ENCODE data around the gene AGAP1.

Gene AGAP1

GRCh38 chr2:235930701-235931100 lies 436.9 kb downstream of the AGAP1 start:
- Histone ChIP-seq H3K27ac (ENCODE audit: low read length) (no peak overlapping the region), H3K27me3 (ENCODE audit: control insufficient read depth, insufficient read depth, low read length) (no peaks in the 10 kb centered on the region), H3K36me3 (ENCODE audit: control insufficient read depth, insufficient read depth, low read length) (no peaks in the 10 kb centered on the region), H3K9me3 (ENCODE audit: control insufficient read depth, insufficient read depth, low read length) (no peaks in the 10 kb centered on the region), H3K4me3 (ENCODE audit: low read length) (no peak overlapping the region), H3K4me1 (ENCODE audit: control insufficient read depth, insufficient read depth, low read length) (no peaks in the 10 kb centered on the region)
- DNase-seq (ENCODE audit: low read depth, low spot score), result no peak
- WGBS (ENCODE audit: insufficient coverage, insufficient read length), result no CpG with 5 or more reads among the region's 19 CpGs

DNA sequence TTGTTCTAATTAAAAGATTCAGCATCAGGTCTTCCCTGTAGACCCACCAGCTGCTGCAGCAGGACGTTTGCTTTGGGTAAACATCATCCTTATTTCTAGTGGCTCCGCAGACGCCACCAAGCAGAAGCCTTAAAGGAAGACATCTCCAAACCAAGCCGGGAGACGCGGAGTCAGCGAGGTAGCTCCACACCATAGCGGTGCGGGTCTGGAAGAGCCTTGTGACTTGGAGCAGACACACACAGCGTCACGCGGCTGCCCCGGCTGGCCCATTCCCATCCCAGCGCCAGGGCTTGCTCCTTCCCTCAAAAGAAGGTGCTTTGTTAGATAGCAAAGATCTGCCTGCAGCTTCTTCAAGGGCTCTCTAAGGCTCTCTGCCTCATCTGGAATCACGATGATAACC lies 437.8 kb downstream of the AGAP1 start:
- H3K4me1 ChIP-seq (ENCODE audit: control insufficient read depth, insufficient read depth, low read length), result no peaks in the 10 kb centered on the region
- DNase-seq (ENCODE audit: low read depth, low spot score), result no peak
- no peaks in the 10 kb centered on the region for H3K36me3 ChIP-seq (ENCODE audit: control insufficient read depth, insufficient read depth, low read length)
- WGBS (ENCODE audit: insufficient coverage, insufficient read length), result no CpG with 5 or more reads among the region's 15 CpGs
- H3K27me3 ChIP-seq (ENCODE audit: control insufficient read depth, insufficient read depth, low read length), result no peaks in the 10 kb centered on the region
- H3K4me3 ChIP-seq (ENCODE audit: low read length), result no peak overlapping the region
- H3K27ac ChIP-seq (ENCODE audit: low read length), result no peak overlapping the region
- H3K9me3 ChIP-seq (ENCODE audit: control insufficient read depth, insufficient read depth, low read length), result no peaks in the 10 kb centered on the region

DNA sequence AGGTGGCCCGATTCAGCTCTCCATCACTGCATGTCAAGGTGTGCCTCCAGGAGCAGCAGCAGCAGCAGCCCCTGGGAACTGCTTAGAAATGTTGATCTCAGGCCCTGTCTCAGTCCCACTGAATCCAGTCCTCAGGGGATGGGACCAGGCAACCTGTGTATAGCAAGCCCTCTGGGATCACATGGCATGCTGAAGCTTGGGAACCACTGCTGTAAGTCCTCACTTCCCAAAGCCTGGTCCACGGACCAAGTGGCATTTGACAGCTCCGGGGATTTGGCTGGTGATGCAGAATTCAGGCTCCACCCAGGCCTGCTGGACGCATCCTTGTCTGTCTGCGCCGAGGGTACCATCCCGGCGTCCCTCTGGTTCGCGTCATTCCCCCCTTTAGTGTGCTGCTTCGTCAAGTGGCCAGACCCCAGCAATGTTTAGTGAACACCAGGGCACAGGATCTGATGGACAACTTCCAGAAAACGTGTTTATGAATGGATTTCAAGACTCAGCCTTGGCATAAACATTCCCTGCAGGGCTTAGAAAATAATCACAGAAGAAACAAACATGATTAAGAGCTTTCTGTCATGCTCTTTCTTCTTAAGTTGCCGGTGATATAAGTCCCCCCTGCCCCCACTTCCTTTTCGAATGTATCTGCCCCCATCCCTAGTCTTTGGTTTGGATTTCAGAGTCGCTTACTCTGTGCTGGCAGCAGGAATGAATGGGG lies 440.4 kb downstream of the AGAP1 start:
- DNase-seq (ENCODE audit: low read depth, low spot score), result no peak
- Histone ChIP-seq H3K9me3 (ENCODE audit: control insufficient read depth, insufficient read depth, low read length) (no peaks in the 10 kb centered on the region), H3K36me3 (ENCODE audit: control insufficient read depth, insufficient read depth, low read length) (no peaks in the 10 kb centered on the region), H3K27me3 (ENCODE audit: control insufficient read depth, insufficient read depth, low read length) (no peaks in the 10 kb centered on the region), H3K27ac (ENCODE audit: low read length) (no peak overlapping the region), H3K4me1 (ENCODE audit: control insufficient read depth, insufficient read depth, low read length) (no peaks in the 10 kb centered on the region), H3K4me3 (ENCODE audit: low read length) (no peak overlapping the region)
- WGBS (ENCODE audit: insufficient coverage, insufficient read length), result no CpG with 5 or more reads among the region's 15 CpGs

GRCh38 chr2:235934774-235935484 lies 441.1 kb downstream of the AGAP1 start:
- DNase-seq (ENCODE audit: low read depth, low spot score), result no peak
- WGBS (ENCODE audit: insufficient coverage, insufficient read length), result no CpG with 5 or more reads among the region's 16 CpGs
- no peak overlapping the region for H3K4me3 ChIP-seq (ENCODE audit: low read length)
- no peaks in the 10 kb centered on the region for H3K36me3 ChIP-seq (ENCODE audit: control insufficient read depth, insufficient read depth, low read length)
- H3K27me3 ChIP-seq (ENCODE audit: control insufficient read depth, insufficient read depth, low read length), result no peaks in the 10 kb centered on the region
- H3K4me1 ChIP-seq (ENCODE audit: control insufficient read depth, insufficient read depth, low read length), result no peaks in the 10 kb centered on the region
- H3K27ac ChIP-seq (ENCODE audit: low read length), result no peak overlapping the region
- H3K9me3 ChIP-seq (ENCODE audit: control insufficient read depth, insufficient read depth, low read length), result no peaks in the 10 kb centered on the region

GRCh38 chr2:235935773-235936172 lies 441.9 kb downstream of the AGAP1 start:
- no CpG with 5 or more reads among the region's 13 CpGs for WGBS (ENCODE audit: insufficient coverage, insufficient read length)
- Histone ChIP-seq H3K36me3 (ENCODE audit: control insufficient read depth, insufficient read depth, low read length) (no peaks in the 10 kb centered on the region), H3K4me3 (ENCODE audit: low read length) (no peak overlapping the region), H3K4me1 (ENCODE audit: control insufficient read depth, insufficient read depth, low read length) (no peaks in the 10 kb centered on the region), H3K27ac (ENCODE audit: low read length) (no peak overlapping the region), H3K9me3 (ENCODE audit: control insufficient read depth, insufficient read depth, low read length) (no peaks in the 10 kb centered on the region), H3K27me3 (ENCODE audit: control insufficient read depth, insufficient read depth, low read length) (no peaks in the 10 kb centered on the region)
- DNase-seq (ENCODE audit: low read depth, low spot score), result no peak

- peak; percentile 35 for DNase-seq (ENCODE audit: low read depth, low spot score)
- WGBS (ENCODE audit: insufficient coverage, insufficient read length), result no CpG with 5 or more reads among the region's 8 CpGs
- H3K27ac ChIP-seq (ENCODE audit: low read length), result no peak overlapping the region
- H3K4me3 ChIP-seq (ENCODE audit: low read length), result no peak overlapping the region
- H3K36me3 ChIP-seq (ENCODE audit: control insufficient read depth, insufficient read depth, low read length), result no peaks in the 10 kb centered on the region
- no peaks in the 10 kb centered on the region for H3K4me1 ChIP-seq (ENCODE audit: control insufficient read depth, insufficient read depth, low read length)
- no peaks in the 10 kb centered on the region for H3K27me3 ChIP-seq (ENCODE audit: control insufficient read depth, insufficient read depth, low read length)
- no peaks in the 10 kb centered on the region for H3K9me3 ChIP-seq (ENCODE audit: control insufficient read depth, insufficient read depth, low read length)
Measured at GRCh38 chr2:235936493-235936892, 442.6 kb downstream of the AGAP1 start.

DNA sequence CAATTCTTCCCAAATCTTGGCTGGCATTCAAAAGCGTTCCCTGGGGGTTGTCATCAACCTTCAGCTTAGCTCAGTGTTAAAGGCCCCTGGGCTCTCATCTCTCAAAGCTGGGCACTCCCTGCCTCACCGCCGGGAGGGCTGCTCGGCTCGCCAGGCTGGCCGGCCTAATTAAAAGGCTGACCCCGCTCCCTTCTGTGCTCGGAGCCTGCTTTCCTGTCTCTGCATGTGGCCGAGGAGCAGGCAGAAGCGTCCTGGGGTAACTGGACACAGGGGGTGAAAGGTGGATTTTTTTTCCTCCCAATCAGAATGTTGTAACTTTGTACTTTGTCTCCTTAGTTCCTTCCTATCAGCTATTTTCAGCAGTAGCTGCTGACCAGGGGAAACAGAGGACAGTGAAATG lies 443.2 kb downstream of the AGAP1 start:
- H3K4me1 ChIP-seq (ENCODE audit: control insufficient read depth, insufficient read depth, low read length), result no peaks in the 10 kb centered on the region
- DNase-seq (ENCODE audit: low read depth, low spot score), result no peak
- no peaks in the 10 kb centered on the region for H3K9me3 ChIP-seq (ENCODE audit: control insufficient read depth, insufficient read depth, low read length)
- H3K27ac ChIP-seq (ENCODE audit: low read length), result no peak overlapping the region
- H3K36me3 ChIP-seq (ENCODE audit: control insufficient read depth, insufficient read depth, low read length), result no peaks in the 10 kb centered on the region
- no CpG with 5 or more reads among the region's 10 CpGs for WGBS (ENCODE audit: insufficient coverage, insufficient read length)
- no peaks in the 10 kb centered on the region for H3K27me3 ChIP-seq (ENCODE audit: control insufficient read depth, insufficient read depth, low read length)
- H3K4me3 ChIP-seq (ENCODE audit: low read length), result no peak overlapping the region

DNA sequence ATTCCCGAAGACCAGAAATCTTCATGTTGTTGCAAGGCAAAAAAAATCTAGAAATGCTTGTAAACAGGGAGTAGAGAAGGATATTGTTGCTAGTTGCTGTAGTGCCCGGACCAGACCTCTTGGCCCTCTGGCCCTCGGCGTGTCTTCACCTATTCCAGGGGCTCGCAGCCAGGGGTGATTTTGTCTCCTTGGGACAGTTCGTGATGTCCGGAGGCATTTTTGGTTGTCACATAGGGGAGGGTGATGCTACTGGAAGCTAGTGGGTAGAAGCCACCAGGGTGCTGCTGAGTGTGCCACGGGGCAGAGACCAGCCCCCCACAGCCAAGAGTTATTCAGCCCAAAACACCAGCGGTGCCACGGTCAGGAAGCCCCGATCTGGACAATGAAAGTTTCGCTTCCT lies 443.7 kb downstream of the AGAP1 start:
- Histone ChIP-seq H3K4me3 (ENCODE audit: low read length) (no peak overlapping the region), H3K27me3 (ENCODE audit: control insufficient read depth, insufficient read depth, low read length) (no peaks in the 10 kb centered on the region), H3K9me3 (ENCODE audit: control insufficient read depth, insufficient read depth, low read length) (no peaks in the 10 kb centered on the region), H3K4me1 (ENCODE audit: control insufficient read depth, insufficient read depth, low read length) (no peaks in the 10 kb centered on the region), H3K27ac (ENCODE audit: low read length) (no peak overlapping the region), H3K36me3 (ENCODE audit: control insufficient read depth, insufficient read depth, low read length) (no peaks in the 10 kb centered on the region)
- WGBS (ENCODE audit: insufficient coverage, insufficient read length), result no CpG with 5 or more reads among the region's 12 CpGs
- DNase-seq (ENCODE audit: low read depth, low spot score), result no peak

DNA sequence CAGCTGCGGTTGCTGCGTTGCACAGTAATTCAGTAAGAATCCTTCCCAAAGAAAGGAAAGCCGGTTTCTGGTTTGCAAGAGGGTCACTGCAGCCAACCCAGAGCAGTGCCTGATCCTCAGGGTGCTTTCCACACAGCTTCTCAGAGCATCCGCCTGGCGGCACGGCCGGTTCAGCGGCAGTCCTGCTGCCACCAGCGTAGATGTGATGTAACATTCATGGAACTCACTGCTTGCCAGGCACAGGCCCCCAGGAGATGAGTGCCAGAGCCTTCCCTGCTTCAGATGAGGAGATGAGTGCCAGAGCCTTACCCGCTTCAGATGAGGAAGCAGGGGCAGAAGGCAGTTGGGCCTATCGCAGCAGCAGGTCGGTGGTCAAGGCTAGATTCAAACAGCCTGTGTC lies 444.1 kb downstream of the AGAP1 start:
- Histone ChIP-seq H3K9me3 (ENCODE audit: control insufficient read depth, insufficient read depth, low read length) (no peaks in the 10 kb centered on the region), H3K4me3 (ENCODE audit: low read length) (no peak overlapping the region), H3K27ac (ENCODE audit: low read length) (no peak overlapping the region), H3K27me3 (ENCODE audit: control insufficient read depth, insufficient read depth, low read length) (no peaks in the 10 kb centered on the region), H3K4me1 (ENCODE audit: control insufficient read depth, insufficient read depth, low read length) (no peaks in the 10 kb centered on the region), H3K36me3 (ENCODE audit: control insufficient read depth, insufficient read depth, low read length) (no peaks in the 10 kb centered on the region)
- no CpG with 5 or more reads among the region's 12 CpGs for WGBS (ENCODE audit: insufficient coverage, insufficient read length)
- DNase-seq (ENCODE audit: low read depth, low spot score), result no peak

GRCh38 chr2:235938611-235939010 lies 444.8 kb downstream of the AGAP1 start:
- H3K9me3 ChIP-seq (ENCODE audit: control insufficient read depth, insufficient read depth, low read length), result no peaks in the 10 kb centered on the region
- H3K4me3 ChIP-seq (ENCODE audit: low read length), result no peak overlapping the region
- H3K27me3 ChIP-seq (ENCODE audit: control insufficient read depth, insufficient read depth, low read length), result no peaks in the 10 kb centered on the region
- H3K4me1 ChIP-seq (ENCODE audit: control insufficient read depth, insufficient read depth, low read length), result no peaks in the 10 kb centered on the region
- DNase-seq (ENCODE audit: low read depth, low spot score), result no peak
- no CpG with 5 or more reads among the region's 14 CpGs for WGBS (ENCODE audit: insufficient coverage, insufficient read length)
- H3K36me3 ChIP-seq (ENCODE audit: control insufficient read depth, insufficient read depth, low read length), result no peaks in the 10 kb centered on the region
- H3K27ac ChIP-seq (ENCODE audit: low read length), result no peak overlapping the region

- Histone ChIP-seq H3K9me3 (ENCODE audit: control insufficient read depth, insufficient read depth, low read length) (no peaks in the 10 kb centered on the region), H3K27ac (ENCODE audit: low read length) (no peak overlapping the region), H3K27me3 (ENCODE audit: control insufficient read depth, insufficient read depth, low read length) (no peaks in the 10 kb centered on the region), H3K4me3 (ENCODE audit: low read length) (no peak overlapping the region), H3K36me3 (ENCODE audit: control insufficient read depth, insufficient read depth, low read length) (no peaks in the 10 kb centered on the region), H3K4me1 (ENCODE audit: control insufficient read depth, insufficient read depth, low read length) (no peaks in the 10 kb centered on the region)
- no CpG with 5 or more reads among the region's 6 CpGs for WGBS (ENCODE audit: insufficient coverage, insufficient read length)
- no peak for DNase-seq (ENCODE audit: low read depth, low spot score)
Measured at GRCh38 chr2:235939471-235939870, 445.6 kb downstream of the AGAP1 start.

Measured in iPS DF 6.9 (cell line).